K562 (cell line): ENCODE results near the gene SRSF11. TPM values are rescaled to one million over a fixed set of nuclear protein-coding genes. Genes with fewer than 3 reads are reported as not detected.

ENCODE experiments used
- ATAC-seq: fragments of 200-7000 bp; cut with Tn5 transposase; 3 replicates; pipeline ENCODE4 v1.9.1; 2020; ENCODE audit warnings: moderate library complexity
- BruUV-seq: library from RNA; stranded (reverse); fragments of 400-500 nt; replicated peaks from 2 replicates; lab custom pipeline; 2021; lab: Mats Ljungman, UMichigan
- CTCF ChIA-PET: fragments of 300-600 bp; formaldehyde crosslinking; extraction: SDS; loops from one replicate; lab custom pipeline; 2021; ENCODE audit warnings: low intra/inter-chr PET ratio; lab: Yijun Ruan, JAX
- POLR2A ChIA-PET: fragments of 300-600, 350-650 bp; sonication (Branson Sonifier 250); formaldehyde crosslinking; extraction: SDS; loops from one replicate; lab custom pipeline; 2021; ENCODE audit warnings: antibody characterized with exemption, inconsistent platforms; lab: Yijun Ruan, JAX
- DNase-seq, 4 experiments: peaks; one replicate each; pipeline versions ENCODE4 v3.0.0 to v3.0.0-alpha.2; 2011 to 2018; ENCODE audit warnings: low spot score in 3 of 4, mixed read lengths in 3 of 4; ENCODE audit errors: extremely low read depth in 1 of 4
- FAIRE-seq: peaks from 2 replicates; lab custom pipeline; 2011; peaks lifted over from hg19 to GRCh38; lab: Jason Lieb, UNC
- H2AFZ ChIP-seq: 2 replicates; pipeline ENCODE4 v1.6.0; 2011; ENCODE audit warnings: low read depth, low read length, control low read depth, inconsistent platforms
- H3K27ac ChIP-seq: fragments of 200-600 bp; 3 replicates; pipeline ENCODE4 v1.8.0; 2011; ENCODE audit warnings: low read depth, mild to moderate bottlenecking, control low read depth, inconsistent platforms, low read length, moderate library complexity, mixed read lengths; ENCODE audit errors: extremely low read depth
- H3K27me3 ChIP-seq, 2 experiments: fragments of 300-600 bp in 1 of 2; 2 replicates in 1 of 2; 3 replicates in 1 of 2; pipeline versions ENCODE4 v1.6.0 to v1.8.0; 2011; ENCODE audit warnings: inconsistent platforms in 2 of 2, low read length in 2 of 2, mild to moderate bottlenecking in 1 of 2, mixed read lengths in 1 of 2, moderate library complexity in 1 of 2; ENCODE audit not compliant: control insufficient read depth in 2 of 2, insufficient read depth in 2 of 2
- H3K36me3 ChIP-seq: fragments of 300-600 bp; 3 replicates; pipeline ENCODE4 v1.8.0; 2011; ENCODE audit warnings: mild to moderate bottlenecking, low read length, inconsistent platforms; ENCODE audit not compliant: control insufficient read depth, insufficient read depth
- H3K4me1 ChIP-seq, 2 experiments: fragments of 200-600 bp in 1 of 2; replicated peaks in 1 of 2; 2 replicates in 1 of 2; 3 replicates in 1 of 2; pipeline versions ENCODE4 v1.5.1 to v1.8.0; 2011; ENCODE audit warnings: inconsistent platforms in 2 of 2, low read length in 2 of 2, mild to moderate bottlenecking in 1 of 2, mixed read lengths in 1 of 2, moderate library complexity in 1 of 2; ENCODE audit not compliant: control insufficient read depth in 2 of 2, insufficient read depth in 2 of 2
- H3K4me2 ChIP-seq: 2 replicates; pipeline ENCODE4 v1.6.1; 2011; ENCODE audit warnings: low read length, control low read depth, inconsistent platforms, mixed read lengths; ENCODE audit not compliant: insufficient read depth
- H3K4me3 ChIP-seq: fragments of 200-600 bp; sonication (generic), shearing (Covaris generic); 2 replicates; pipeline ENCODE4 v1.5.1; 2016; ENCODE audit warnings: control low read depth, inconsistent platforms
- H3K79me2 ChIP-seq: fragments of 200-600 bp; 3 replicates; pipeline ENCODE4 v1.8.0; 2011; ENCODE audit warnings: low read length, inconsistent platforms; ENCODE audit not compliant: control insufficient read depth, insufficient read depth
- H3K9ac ChIP-seq, 2 experiments: 2 replicates each; pipeline versions ENCODE4 v1.6.0 to v1.6.1; 2011; ENCODE audit warnings: low read depth in 2 of 2, low read length in 2 of 2, control low read depth in 1 of 2, inconsistent platforms in 1 of 2, mild to moderate bottlenecking in 1 of 2, mixed read lengths in 1 of 2; ENCODE audit not compliant: insufficient read depth in 1 of 2
- H3K9me1 ChIP-seq: one replicate; pipeline ENCODE4 v1.6.0; 2011; ENCODE audit warnings: inconsistent platforms, mild to moderate bottlenecking, low read length, moderate library complexity; ENCODE audit not compliant: control insufficient read depth, insufficient read depth
- H3K9me3 ChIP-seq: replicated peaks from 2 replicates; pipeline ENCODE4 v1.5.1; 2011; ENCODE audit warnings: low read depth, low read length, inconsistent platforms; ENCODE audit not compliant: control insufficient read depth, insufficient read depth
- H4K20me1 ChIP-seq: replicated peaks from 2 replicates; pipeline ENCODE4 v1.6.1; 2011; ENCODE audit warnings: low read length, inconsistent platforms, mixed read lengths; ENCODE audit not compliant: control insufficient read depth, insufficient read depth
- NCOR1 ChIP-seq: fragments of 450-650 bp; IDR thresholded peaks from 2 replicates; pipeline ENCODE4 v1.6.1; 2016; ENCODE audit warnings: mild to moderate bottlenecking, moderate library complexity
- SRSF9 ChIP-seq: fragments of 200-400 bp; formaldehyde crosslinking; IDR thresholded peaks from 2 replicates; pipeline ENCODE4 v1.6.1; 2017; ENCODE audit warnings: low read depth, low read length, borderline replicate concordance
- YBX1 ChIP-seq: fragments of 450-650 bp; IDR thresholded peaks from 2 replicates; pipeline ENCODE4 v1.7.1; 2016; ENCODE audit warnings: mild to moderate bottlenecking
- in situ Hi-C: fragments of 300-500 bp; cut with MboI; formaldehyde crosslinking; loops from 4 replicates; pipeline ENCODE4 v1.15.0; 2018; ENCODE audit warnings: inconsistent platforms, mixed read lengths
- intact Hi-C: fragments of 100-400 bp; cut with micrococcal nuclease; formaldehyde crosslinking; loops from 2 replicates; pipeline ENCODE4 v1.14.2; 2022
- polyA plus RNA-seq, 8 experiments: library from polyadenylated mRNA; depleted of rRNA in 4 of 8; stranded (reverse) in 5 of 8; unstranded in 3 of 8; fragments of >200 nt; fragmentation: Nextera tagmentation in 2 of 8; fragmentation: Illumina TruSeq in 1 of 8; extraction: Ambion mirVana in 2 of 8; extraction: Trizol in 1 of 8; gene quantifications; 2 replicates each; pipeline versions ENCODE4 v1.2.1 to v1.2.3, GENCODE V29; 2011 to 2014; ENCODE audit warnings: inconsistent platforms in 1 of 8, missing spikeins in 1 of 8
- total RNA-seq, 7 experiments: library from RNA; depleted of rRNA in 6 of 7; stranded (reverse); fragments of >200 nt in 6 of 7; fragmentation: Illumina TruSeq in 2 of 7; extraction: Trizol in 2 of 7; gene quantifications; 2 replicates each; pipeline versions ENCODE4 v1.2.1 to v1.2.3, GENCODE V29; 2011 to 2021; ENCODE audit warnings: low replicate concordance in 1 of 7
- TF ChIP-seq, protein P1 (sequence below): sonication (generic); formaldehyde crosslinking; IDR thresholded peaks from 2 replicates; pipeline ENCODE4 v1.8.1; 2023; ENCODE audit warnings: mild to moderate bottlenecking, missing genetic modification reagents
- TF ChIP-seq, protein P2 (sequence below), 2 experiments: fragments of 450-650 bp in 1 of 2; sonication (generic) in 1 of 2; formaldehyde crosslinking in 1 of 2; IDR thresholded peaks; 2 replicates each; pipeline versions ENCODE4 v1.7.1 to v1.9.0; 2016 to 2022; ENCODE audit warnings: inconsistent platforms in 1 of 2, mild to moderate bottlenecking in 1 of 2, missing genetic modification reagents in 1 of 2

The SRSF11 gene
- total and polyA plus RNA-seq, 9 of the 15 experiments (the other 6 are each of a cell fraction or from before 2014, with no cell fraction given) = 76.9 to 418 (median 190) TPM

DNA sequence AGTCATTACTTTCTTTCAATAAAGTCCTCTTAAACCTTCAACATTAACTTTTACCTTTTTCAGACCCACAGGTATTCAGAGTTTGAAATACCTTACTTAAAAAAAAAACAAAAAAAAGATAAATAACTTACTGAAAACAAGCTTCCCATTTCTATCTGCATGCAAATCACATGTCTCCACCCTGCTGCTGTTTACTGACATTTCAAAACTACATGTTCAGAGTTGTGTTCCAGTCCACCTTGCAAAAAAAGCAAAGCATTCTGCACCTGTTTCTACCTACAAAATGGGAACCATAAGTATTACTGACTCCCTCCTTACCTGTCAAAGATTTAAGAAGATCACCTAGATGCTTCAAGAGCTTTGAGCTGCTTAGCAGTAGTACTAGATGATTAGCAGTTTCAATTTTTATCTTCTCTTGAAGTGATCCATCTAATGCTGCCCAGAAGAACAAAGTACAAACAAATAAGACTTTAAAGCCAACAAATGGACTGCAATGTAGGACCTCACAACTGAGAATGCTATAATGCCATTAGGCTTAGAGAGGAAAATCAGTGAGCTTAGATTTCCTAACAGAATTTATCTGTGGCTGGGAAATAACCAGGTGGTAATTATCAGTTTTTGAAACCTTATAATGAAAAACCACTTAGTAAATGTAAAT is 72.1 kb downstream of the SRSF11 start:
- H3K4me3 ChIP-seq = no peak overlapping the region
- H3K79me2 ChIP-seq = no peaks in the 10 kb centered on the region
- no peaks in the 10 kb centered on the region for H4K20me1 ChIP-seq
- TF ChIP-seq, protein P1, sequence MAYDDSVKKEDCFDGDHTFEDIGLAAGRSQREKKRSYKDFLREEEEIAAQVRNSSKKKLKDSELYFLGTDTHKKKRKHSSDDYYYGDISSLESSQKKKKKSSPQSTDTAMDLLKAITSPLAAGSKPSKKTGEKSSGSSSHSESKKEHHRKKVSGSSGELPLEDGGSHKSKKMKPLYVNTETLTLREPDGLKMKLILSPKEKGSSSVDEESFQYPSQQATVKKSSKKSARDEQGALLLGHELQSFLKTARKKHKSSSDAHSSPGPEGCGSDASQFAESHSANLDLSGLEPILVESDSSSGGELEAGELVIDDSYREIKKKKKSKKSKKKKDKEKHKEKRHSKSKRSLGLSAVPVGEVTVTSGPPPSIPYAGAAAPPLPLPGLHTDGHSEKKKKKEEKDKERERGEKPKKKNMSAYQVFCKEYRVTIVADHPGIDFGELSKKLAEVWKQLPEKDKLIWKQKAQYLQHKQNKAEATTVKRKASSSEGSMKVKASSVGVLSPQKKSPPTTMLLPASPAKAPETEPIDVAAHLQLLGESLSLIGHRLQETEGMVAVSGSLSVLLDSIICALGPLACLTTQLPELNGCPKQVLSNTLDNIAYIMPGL = no peak
- TF ChIP-seq, protein P2, sequence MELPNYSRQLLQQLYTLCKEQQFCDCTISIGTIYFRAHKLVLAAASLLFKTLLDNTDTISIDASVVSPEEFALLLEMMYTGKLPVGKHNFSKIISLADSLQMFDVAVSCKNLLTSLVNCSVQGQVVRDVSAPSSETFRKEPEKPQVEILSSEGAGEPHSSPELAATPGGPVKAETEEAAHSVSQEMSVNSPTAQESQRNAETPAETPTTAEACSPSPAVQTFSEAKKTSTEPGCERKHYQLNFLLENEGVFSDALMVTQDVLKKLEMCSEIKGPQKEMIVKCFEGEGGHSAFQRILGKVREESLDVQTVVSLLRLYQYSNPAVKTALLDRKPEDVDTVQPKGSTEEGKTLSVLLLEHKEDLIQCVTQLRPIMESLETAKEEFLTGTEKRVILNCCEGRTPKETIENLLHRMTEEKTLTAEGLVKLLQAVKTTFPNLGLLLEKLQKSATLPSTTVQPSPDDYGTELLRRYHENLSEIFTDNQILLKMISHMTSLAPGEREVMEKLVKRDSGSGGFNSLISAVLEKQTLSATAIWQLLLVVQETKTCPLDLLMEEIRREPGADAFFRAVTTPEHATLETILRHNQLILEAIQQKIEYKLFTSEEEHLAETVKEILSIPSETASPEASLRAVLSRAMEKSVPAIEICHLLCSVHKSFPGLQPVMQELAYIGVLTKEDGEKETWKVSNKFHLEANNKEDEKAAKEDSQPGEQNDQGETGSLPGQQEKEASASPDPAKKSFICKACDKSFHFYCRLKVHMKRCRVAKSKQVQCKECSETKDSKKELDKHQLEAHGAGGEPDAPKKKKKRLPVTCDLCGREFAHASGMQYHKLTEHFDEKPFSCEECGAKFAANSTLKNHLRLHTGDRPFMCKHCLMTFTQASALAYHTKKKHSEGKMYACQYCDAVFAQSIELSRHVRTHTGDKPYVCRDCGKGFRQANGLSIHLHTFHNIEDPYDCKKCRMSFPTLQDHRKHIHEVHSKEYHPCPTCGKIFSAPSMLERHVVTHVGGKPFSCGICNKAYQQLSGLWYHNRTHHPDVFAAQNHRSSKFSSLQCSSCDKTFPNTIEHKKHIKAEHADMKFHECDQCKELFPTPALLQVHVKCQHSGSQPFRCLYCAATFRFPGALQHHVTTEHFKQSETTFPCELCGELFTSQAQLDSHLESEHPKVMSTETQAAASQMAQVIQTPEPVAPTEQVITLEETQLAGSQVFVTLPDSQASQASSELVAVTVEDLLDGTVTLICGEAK (IDR thresholded peaks at IDR 0.05) = no peak
- TF ChIP-seq, protein P2 (CRISPR knock-in tag; IDR thresholded peaks at IDR 0.05) = no peak
- TF ChIP-seq NCOR1 (no peak), YBX1 (no peak), SRSF9 (no peak)
- TF ChIP-seq, all 486 proteins: peak for 0
- no peaks in the 10 kb centered on the region for H3K9me3 ChIP-seq
- no peak overlapping the region for H3K9ac ChIP-seq
- H3K4me1 ChIP-seq = no peaks in the 10 kb centered on the region
- no peak overlapping the region for H3K27ac ChIP-seq
- H2AFZ ChIP-seq = no peak overlapping the region
- CTCF ChIA-PET = no interaction called here
- in situ Hi-C loops = no loop called here
- no peaks in the 10 kb centered on the region for H3K27me3 ChIP-seq
- no peak for DNase-seq
- H3K36me3 ChIP-seq = peaks cover 55% of the 10 kb centered on the region
- POLR2A ChIA-PET = interaction anchor here (1.0 to 2.0 kb wide), 3 partner anchors 10 to 61 kb away, joined by 3 to 6 read pairs (median 4); partner anchors contain the start of gene ANKRD13C
- no peak for ATAC-seq
- no TSS peak for BruUV-seq
- intact Hi-C loops = no loop called here
- no peak for FAIRE-seq
- no peak overlapping the region for H3K4me2 ChIP-seq
- no peaks in the 10 kb centered on the region for H3K9me1 ChIP-seq
